Liver (tissue), 9 donors: ENCODE measurements around the gene WDR86. TPM values are rescaled to one million over a fixed set of nuclear protein-coding genes. Genes with fewer than 3 reads are reported as not detected.

Experiments
- DNase-seq: peaks from one replicate; pipeline ENCODE4 v3.0.0-alpha.2; 2017; ENCODE audit warnings: low spot score
- H3K27ac ChIP-seq, 2 donors: one replicate each; pipeline ENCODE4 v1.7.0; 2013; ENCODE audit warnings: inconsistent platforms in 2 of 2, low read length in 2 of 2, control low read depth in 1 of 2, low read depth in 1 of 2, mild to moderate bottlenecking in 1 of 2
- H3K27me3 ChIP-seq, 4 donors: one replicate each; pipeline versions ENCODE4 v1.6.1 to v1.7.0; 2013; ENCODE audit warnings: low read length in 3 of 4, inconsistent platforms in 1 of 4, mild to moderate bottlenecking in 1 of 4, moderate library complexity in 1 of 4; ENCODE audit not compliant: control insufficient read depth in 4 of 4, insufficient read depth in 4 of 4
- H3K36me3 ChIP-seq, 4 donors: one replicate each; pipeline versions ENCODE4 v1.6.1 to v1.7.0; 2013; ENCODE audit warnings: low read length in 3 of 4, mild to moderate bottlenecking in 3 of 4, low read depth in 1 of 4, moderate library complexity in 1 of 4; ENCODE audit not compliant: control insufficient read depth in 4 of 4, insufficient read depth in 3 of 4
- H3K4me1 ChIP-seq, 4 donors: one replicate each; pipeline versions ENCODE4 v1.6.1 to v1.7.0; 2013; ENCODE audit warnings: low read length in 3 of 4, mild to moderate bottlenecking in 3 of 4, moderate library complexity in 1 of 4; ENCODE audit not compliant: control insufficient read depth in 4 of 4, insufficient read depth in 4 of 4
- H3K4me3 ChIP-seq, 3 donors: one replicate each; pipeline versions ENCODE4 v1.6.1 to v1.7.0; 2013; ENCODE audit warnings: low read length in 3 of 3, control low read depth in 1 of 3, low read depth in 1 of 3, mild to moderate bottlenecking in 1 of 3
- H3K9ac ChIP-seq, 2 donors: one replicate each; pipeline ENCODE4 v1.7.0; 2013; ENCODE audit warnings: low read length in 2 of 2, mild to moderate bottlenecking in 2 of 2, moderate library complexity in 2 of 2, control low read depth in 1 of 2, low read depth in 1 of 2
- H3K9me3 ChIP-seq, 4 donors: one replicate each; pipeline versions ENCODE4 v1.6.1 to v1.7.0; 2013; ENCODE audit warnings: low read length in 3 of 4; ENCODE audit not compliant: control insufficient read depth in 4 of 4
- ATF3 ChIP-seq: IDR thresholded peaks from 2 replicates; pipeline ENCODE4 v1.6.1; 2016; ENCODE audit warnings: antibody characterized with exemption
- CTCF ChIP-seq: fragments of 150-350 bp; IDR thresholded peaks from 2 replicates; pipeline ENCODE4 v1.5.1; 2017; ENCODE audit warnings: improper control_type of control experiment, low read depth, low read length; ENCODE audit not compliant: missing input control
- EGR1 ChIP-seq, 2 donors: IDR thresholded peaks; 2 replicates each; pipeline ENCODE4 v1.6.1; 2016 to 2018; ENCODE audit warnings: antibody characterized with exemption in 2 of 2, low read depth in 2 of 2
- FOXA2 ChIP-seq: IDR thresholded peaks from 2 replicates; pipeline ENCODE4 v1.6.1; 2016; ENCODE audit warnings: antibody characterized with exemption
- GABPA ChIP-seq, 2 donors: IDR thresholded peaks in 1 of 2; conservative IDR thresholded peaks in 1 of 2; 2 replicates each; pipeline ENCODE4 v1.6.1; 2016; ENCODE audit warnings: antibody characterized with exemption in 2 of 2, mild to moderate bottlenecking in 1 of 2, moderate library complexity in 1 of 2
- HNF4A ChIP-seq, 2 donors: conservative IDR thresholded peaks; 2 replicates each; pipeline ENCODE4 v1.6.1; 2016; ENCODE audit warnings: antibody characterized with exemption in 2 of 2, mild to moderate bottlenecking in 2 of 2
- HNF4G ChIP-seq: IDR thresholded peaks from 2 replicates; pipeline ENCODE4 v1.6.1; 2016; ENCODE audit warnings: antibody characterized with exemption
- JUND ChIP-seq, 2 donors: IDR thresholded peaks; 2 replicates each; pipeline ENCODE4 v1.6.1; 2016; ENCODE audit warnings: antibody characterized with exemption in 2 of 2
- MAX ChIP-seq: IDR thresholded peaks from 2 replicates; pipeline ENCODE4 v1.6.1; 2016; ENCODE audit warnings: antibody characterized with exemption
- NR2F2 ChIP-seq: IDR thresholded peaks from 2 replicates; pipeline ENCODE4 v1.6.1; 2016; ENCODE audit warnings: antibody characterized with exemption
- RAD21 ChIP-seq, 2 donors: IDR thresholded peaks; 2 replicates each; pipeline ENCODE4 v1.6.1; 2016; ENCODE audit warnings: antibody characterized with exemption in 2 of 2, mild to moderate bottlenecking in 2 of 2
- REST ChIP-seq: IDR thresholded peaks from 2 replicates; pipeline ENCODE4 v1.6.1; 2016; ENCODE audit warnings: antibody characterized with exemption, mild to moderate bottlenecking
- RXRA ChIP-seq, 2 donors: IDR thresholded peaks; 2 replicates each; pipeline ENCODE4 v1.6.1; 2017 to 2018; ENCODE audit warnings: antibody characterized with exemption in 2 of 2, mild to moderate bottlenecking in 1 of 2
- SP1 ChIP-seq: IDR thresholded peaks from 2 replicates; pipeline ENCODE4 v1.6.1; 2018; ENCODE audit warnings: antibody characterized with exemption, mild to moderate bottlenecking
- YY1 ChIP-seq: IDR thresholded peaks from 2 replicates; pipeline ENCODE4 v1.6.1; 2016; ENCODE audit warnings: antibody characterized with exemption, mild to moderate bottlenecking
- ZBTB33 ChIP-seq: IDR thresholded peaks from 2 replicates; pipeline ENCODE4 v1.6.1; 2016; ENCODE audit warnings: antibody characterized with exemption
- WGBS: extraction: QIAGEN DNeasy Blood & Tissue Kit; methylation state at CpG from one replicate; pipeline ENCODE4 v1.1.7; 2013; 5-methylcytosine and 5-hydroxymethylcytosine counted together
- polyA plus RNA-seq, 2 donors: library from polyadenylated mRNA; stranded (reverse) in 1 of 2; unstranded in 1 of 2; fragments of 200-250 nt in 1 of 2; fragments of >200 nt in 1 of 2; fragmentation: Nextera tagmentation in 1 of 2; extraction: Ambion mirVana in 1 of 2; gene quantifications; one replicate each; pipeline versions ENCODE4 v1.2.1 to v1.2.3, GENCODE V29; 2013 to 2015
- total RNA-seq, 2 donors: library from RNA; depleted of rRNA; stranded (reverse); fragments of >200 nt; gene quantifications; one replicate each; pipeline ENCODE4 v1.2.3, GENCODE V29; 2014
- donor health status: healthy.
- donor health status: healthy.
- donor health status: healthy.
- donor health status: healthy.
- donor health status: healthy.

The WDR86 gene
- total and polyA plus RNA-seq, 4 donors: 0.35 to 4.9 (median 0.77) TPM

GRCh38 chr7:151430391-151431205 lies 20.8 kb upstream of the WDR86 start:
- no peak for DNase-seq
- peaks cover 0 to 2% (median 0%) of the 10 kb centered on the region in 4 donors for H3K27me3 ChIP-seq
- H3K36me3 ChIP-seq: no peaks in the 10 kb centered on the region
- no peak overlapping the region for H3K4me3 ChIP-seq
- H3K27ac ChIP-seq: no peak overlapping the region
- TF ChIP-seq HNF4G (no peak), HNF4A (conservative IDR thresholded peaks at IDR 0.05) (no peak), REST (no peak), YY1 (no peak), CTCF (no peak)
- no peak overlapping the region for H3K9ac ChIP-seq
- WGBS: 91% methylated on average over 16 of the region's 16 CpGs
- H3K9me3 ChIP-seq: no peaks in the 10 kb centered on the region
- H3K4me1 ChIP-seq: no peaks in the 10 kb centered on the region

- 52% methylated on average over 10 of the region's 10 CpGs for WGBS
- peak overlapping the region in 1 of 2 donors; percentile 44 for H3K27ac ChIP-seq
- no peaks in the 10 kb centered on the region for H3K9me3 ChIP-seq
- DNase-seq: no peak
- H3K9ac ChIP-seq: no peak overlapping the region
- peaks cover 0 to 2% (median 0%) of the 10 kb centered on the region in 4 donors for H3K27me3 ChIP-seq
- no peak for TF ChIP-seq RXRA (IDR thresholded peaks at IDR 0.05)
- no peak for TF ChIP-seq RAD21 (IDR thresholded peaks at IDR 0.05)
- no peaks in the 10 kb centered on the region for H3K4me1 ChIP-seq
- no peaks in the 10 kb centered on the region for H3K36me3 ChIP-seq
- no peak overlapping the region for H3K4me3 ChIP-seq
Observed at GRCh38 chr7:151429560-151430331, 19.9 kb upstream of the WDR86 start.

GRCh38 chr7:151429237-151429559 lies 19.4 kb upstream of the WDR86 start:
- Histone ChIP-seq H3K9me3 (no peaks in the 10 kb centered on the region), H3K27me3 (peaks cover 0 to 2% (median 0%) of the 10 kb centered on the region in 4 donors), H3K4me3 (no peak overlapping the region), H3K36me3 (no peaks in the 10 kb centered on the region), H3K9ac (no peak overlapping the region), H3K27ac (peak overlapping the region in 1 of 2 donors; percentile 44), H3K4me1 (no peaks in the 10 kb centered on the region)
- no peak for DNase-seq
- WGBS: 92% methylated on average over 5 of the region's 5 CpGs
- no peak for TF ChIP-seq NR2F2
- TF ChIP-seq HNF4A (conservative IDR thresholded peaks at IDR 0.05): no peak
- no peak for TF ChIP-seq JUND (IDR thresholded peaks at IDR 0.05)
- TF ChIP-seq RAD21 (IDR thresholded peaks at IDR 0.05): no peak
- no peak for TF ChIP-seq FOXA2
- no peak for TF ChIP-seq ATF3
- TF ChIP-seq MAX: no peak
- no peak for TF ChIP-seq ZBTB33
- TF ChIP-seq GABPA (IDR thresholded peaks at IDR 0.05 in 1 of 2, conservative IDR thresholded peaks at IDR 0.05 in 1 of 2): no peak
- TF ChIP-seq EGR1 (IDR thresholded peaks at IDR 0.05; ENCODE audit: low read depth in 2 of 2): no peak
- TF ChIP-seq SP1: no peak
- TF ChIP-seq YY1: no peak
